ENCODE data around the gene STAP1.

The STAP1 gene

DNA sequence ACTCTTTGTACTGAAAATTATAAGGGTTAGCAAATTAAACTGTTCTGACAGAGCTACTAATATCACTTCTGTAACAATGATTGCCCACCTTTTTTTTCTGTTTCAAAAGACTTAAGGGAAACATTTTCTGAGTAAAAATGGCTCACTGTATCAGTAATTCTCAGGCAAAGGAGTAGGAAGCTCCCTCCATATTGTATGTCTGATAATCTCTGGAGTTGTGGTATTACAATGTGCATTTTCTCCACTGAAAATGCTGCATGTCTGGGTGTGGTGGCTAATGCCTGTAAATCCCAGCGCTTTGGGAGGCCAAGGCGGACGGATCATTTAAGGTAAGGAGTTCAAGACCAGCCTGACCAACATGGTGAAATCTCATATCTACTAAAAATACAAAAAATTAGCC lies 4.4 kb upstream of the STAP1 start:
- H3K4me1 Mint-ChIP-seq = no peaks in the 10 kb centered on the region
- TF ChIP-seq CTCF (IDR thresholded peaks at IDR 0.05) = no peak
- no peaks in the 10 kb centered on the region for H3K36me3 Mint-ChIP-seq (ENCODE audit: low read depth)
- no peak overlapping the region for H3K27ac Mint-ChIP-seq
- no peak for DNase-seq
- no peaks in the 10 kb centered on the region for H3K9me3 Mint-ChIP-seq
- H3K4me3 Mint-ChIP-seq = no peak overlapping the region
- H3K27me3 Mint-ChIP-seq (ENCODE audit: low read depth, poor library complexity) = peaks cover 5% of the 10 kb centered on the region

- TF ChIP-seq CTCF (IDR thresholded peaks at IDR 0.05) = no peak
- peaks cover 5% of the 10 kb centered on the region for H3K27me3 Mint-ChIP-seq (ENCODE audit: low read depth, poor library complexity)
- H3K9me3 Mint-ChIP-seq = no peaks in the 10 kb centered on the region
- H3K27ac Mint-ChIP-seq = no peak overlapping the region
- H3K36me3 Mint-ChIP-seq (ENCODE audit: low read depth) = no peaks in the 10 kb centered on the region
- DNase-seq = no peak
- no peak overlapping the region for H3K4me3 Mint-ChIP-seq
- H3K4me1 Mint-ChIP-seq = no peaks in the 10 kb centered on the region
Measured at GRCh38 chr4:67555447-67555846, 3.1 kb upstream of the STAP1 start.

DNA sequence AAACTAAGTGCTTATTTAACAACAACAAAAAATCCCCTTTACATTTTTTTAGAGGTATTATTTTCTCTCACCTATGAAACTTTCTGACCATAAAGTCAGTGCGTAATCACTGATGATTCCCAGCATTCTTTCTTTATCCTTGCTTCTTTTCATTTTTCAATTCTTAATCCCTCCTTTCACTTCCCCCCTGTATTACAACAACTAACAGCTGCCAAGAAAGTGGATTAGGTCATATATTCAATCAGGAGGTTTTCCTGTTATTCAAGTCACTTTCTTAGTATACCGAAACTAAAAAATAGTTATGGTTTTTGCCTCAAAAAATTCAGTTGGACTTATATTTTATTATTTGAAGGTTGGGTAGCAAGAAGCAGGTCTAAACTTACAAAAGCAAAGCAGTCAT lies 2.1 kb upstream of the STAP1 start:
- H3K27me3 Mint-ChIP-seq (ENCODE audit: low read depth, poor library complexity) = peaks cover 5% of the 10 kb centered on the region
- H3K9me3 Mint-ChIP-seq = no peaks in the 10 kb centered on the region
- no peak overlapping the region for H3K4me3 Mint-ChIP-seq
- TF ChIP-seq CTCF (IDR thresholded peaks at IDR 0.05) = no peak
- H3K4me1 Mint-ChIP-seq = no peaks in the 10 kb centered on the region
- H3K27ac Mint-ChIP-seq = no peak overlapping the region
- no peak for DNase-seq
- H3K36me3 Mint-ChIP-seq (ENCODE audit: low read depth) = no peaks in the 10 kb centered on the region

GRCh38 chr4:67565284-67565683 lies 6.8 kb downstream of the STAP1 start:
- no peak for TF ChIP-seq CTCF (IDR thresholded peaks at IDR 0.05)
- no peak overlapping the region for H3K4me3 Mint-ChIP-seq
- no peak overlapping the region for H3K27ac Mint-ChIP-seq
- DNase-seq = no peak
- H3K9me3 Mint-ChIP-seq = no peaks in the 10 kb centered on the region
- no peaks in the 10 kb centered on the region for H3K27me3 Mint-ChIP-seq (ENCODE audit: low read depth, poor library complexity)
- no peaks in the 10 kb centered on the region for H3K36me3 Mint-ChIP-seq (ENCODE audit: low read depth)
- no peaks in the 10 kb centered on the region for H3K4me1 Mint-ChIP-seq

GRCh38 chr4:67566335-67566734 lies 7.8 kb downstream of the STAP1 start:
- Mint-ChIP-seq H3K27ac (no peak overlapping the region), H3K9me3 (no peaks in the 10 kb centered on the region), H3K4me3 (no peak overlapping the region), H3K4me1 (no peaks in the 10 kb centered on the region), H3K27me3 (ENCODE audit: low read depth, poor library complexity) (peaks cover 3% of the 10 kb centered on the region), H3K36me3 (ENCODE audit: low read depth) (no peaks in the 10 kb centered on the region)
- DNase-seq = no peak
- no peak for TF ChIP-seq CTCF (IDR thresholded peaks at IDR 0.05)

DNA sequence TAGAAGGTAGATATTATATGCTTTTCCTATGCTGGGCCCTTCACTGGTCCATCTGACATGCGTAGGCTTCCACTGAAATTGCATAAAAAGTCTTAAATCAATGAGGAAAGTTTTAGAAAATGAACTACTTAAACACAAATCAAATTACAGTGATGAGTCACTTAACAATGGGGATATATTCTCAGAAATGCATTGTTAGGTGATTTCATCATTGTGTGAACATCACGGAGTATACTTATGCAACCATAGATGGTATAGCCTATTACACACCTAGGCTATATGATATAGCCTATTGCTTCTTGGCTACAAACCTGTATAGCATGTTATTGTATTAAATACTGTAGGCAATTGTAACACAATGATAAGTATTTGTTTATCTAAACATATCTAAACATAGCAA lies 10.3 kb downstream of the STAP1 start:
- Mint-ChIP-seq H3K9me3 (no peaks in the 10 kb centered on the region), H3K27ac (no peak overlapping the region), H3K4me1 (no peaks in the 10 kb centered on the region), H3K4me3 (no peak overlapping the region), H3K27me3 (ENCODE audit: low read depth, poor library complexity) (peaks cover 3% of the 10 kb centered on the region), H3K36me3 (ENCODE audit: low read depth) (no peaks in the 10 kb centered on the region)
- DNase-seq = no peak
- TF ChIP-seq CTCF (IDR thresholded peaks at IDR 0.05) = no peak
